Esophagus squamous epithelium (tissue), 4 donors: ENCODE data around the gene VGLL1.

Experiments used
- POLR2A ChIP-seq, 4 donors: fragments of 450-650 bp; IDR thresholded peaks; one replicate each; pipeline ENCODE4 v1.6.1; 2017; ENCODE audit warnings: antibody characterized with exemption in 4 of 4, mild to moderate bottlenecking in 4 of 4, moderate library complexity in 3 of 4
- TF ChIP-seq, protein P1 (sequence below), 6 experiments: fragments of 450-650 bp in 4 of 6; fragments of 200-600 bp in 2 of 6; sonication (generic) in 2 of 6; IDR thresholded peaks; one replicate each; pipeline ENCODE4 v1.5.1; 2016 to 2019; ENCODE audit warnings: antibody characterized with exemption in 6 of 6, mild to moderate bottlenecking in 4 of 6, moderate library complexity in 4 of 6

DNA sequence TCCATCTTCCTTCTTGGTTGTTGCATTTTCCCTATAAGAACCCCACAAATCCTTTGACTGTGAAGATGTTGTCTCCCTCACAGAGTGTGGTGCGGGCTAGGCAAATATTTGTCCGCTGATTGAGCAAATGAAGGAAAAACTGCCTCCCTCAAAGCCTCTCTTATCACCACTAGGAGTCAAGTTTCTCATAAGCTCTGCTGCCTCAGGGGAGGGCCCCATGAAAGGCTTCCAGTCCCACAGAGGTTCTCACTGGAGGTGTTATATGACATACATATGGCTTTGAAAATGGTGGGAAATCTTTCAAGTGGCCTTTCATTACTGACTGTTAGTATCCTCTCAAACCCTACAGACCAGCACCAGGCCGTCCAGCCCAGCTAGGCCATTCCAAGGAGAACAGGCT is 9.3 kb downstream of the VGLL1 start:
- TF ChIP-seq, protein P1, sequence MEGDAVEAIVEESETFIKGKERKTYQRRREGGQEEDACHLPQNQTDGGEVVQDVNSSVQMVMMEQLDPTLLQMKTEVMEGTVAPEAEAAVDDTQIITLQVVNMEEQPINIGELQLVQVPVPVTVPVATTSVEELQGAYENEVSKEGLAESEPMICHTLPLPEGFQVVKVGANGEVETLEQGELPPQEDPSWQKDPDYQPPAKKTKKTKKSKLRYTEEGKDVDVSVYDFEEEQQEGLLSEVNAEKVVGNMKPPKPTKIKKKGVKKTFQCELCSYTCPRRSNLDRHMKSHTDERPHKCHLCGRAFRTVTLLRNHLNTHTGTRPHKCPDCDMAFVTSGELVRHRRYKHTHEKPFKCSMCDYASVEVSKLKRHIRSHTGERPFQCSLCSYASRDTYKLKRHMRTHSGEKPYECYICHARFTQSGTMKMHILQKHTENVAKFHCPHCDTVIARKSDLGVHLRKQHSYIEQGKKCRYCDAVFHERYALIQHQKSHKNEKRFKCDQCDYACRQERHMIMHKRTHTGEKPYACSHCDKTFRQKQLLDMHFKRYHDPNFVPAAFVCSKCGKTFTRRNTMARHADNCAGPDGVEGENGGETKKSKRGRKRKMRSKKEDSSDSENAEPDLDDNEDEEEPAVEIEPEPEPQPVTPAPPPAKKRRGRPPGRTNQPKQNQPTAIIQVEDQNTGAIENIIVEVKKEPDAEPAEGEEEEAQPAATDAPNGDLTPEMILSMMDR (IDR thresholded peaks at IDR 0.05), result no peak
- no peak for TF ChIP-seq POLR2A (IDR thresholded peaks at IDR 0.05)
